AG10803 (cell line): ENCODE results near the gene CDK11B.

Source experiments
- DNase-seq: peaks from one replicate; pipeline ENCODE4 v3.0.0; 2010; ENCODE audit warnings: low read depth
- H3K4me3 ChIP-seq: 2 replicates; pipeline ENCODE4 v1.5.1; 2011; ENCODE audit warnings: mild to moderate bottlenecking, low read length, control low read depth
- CTCF ChIP-seq: conservative IDR thresholded peaks from 2 replicates; pipeline ENCODE4 v1.5.1; 2011; ENCODE audit warnings: mild to moderate bottlenecking, low read length, control low read depth, inconsistent platforms

Gene CDK11B

GRCh38 chr1:1610796-1611195 lies 48.0 kb downstream of the CDK11B start:
- no peak for TF ChIP-seq CTCF
- DNase-seq = no peak

DNA sequence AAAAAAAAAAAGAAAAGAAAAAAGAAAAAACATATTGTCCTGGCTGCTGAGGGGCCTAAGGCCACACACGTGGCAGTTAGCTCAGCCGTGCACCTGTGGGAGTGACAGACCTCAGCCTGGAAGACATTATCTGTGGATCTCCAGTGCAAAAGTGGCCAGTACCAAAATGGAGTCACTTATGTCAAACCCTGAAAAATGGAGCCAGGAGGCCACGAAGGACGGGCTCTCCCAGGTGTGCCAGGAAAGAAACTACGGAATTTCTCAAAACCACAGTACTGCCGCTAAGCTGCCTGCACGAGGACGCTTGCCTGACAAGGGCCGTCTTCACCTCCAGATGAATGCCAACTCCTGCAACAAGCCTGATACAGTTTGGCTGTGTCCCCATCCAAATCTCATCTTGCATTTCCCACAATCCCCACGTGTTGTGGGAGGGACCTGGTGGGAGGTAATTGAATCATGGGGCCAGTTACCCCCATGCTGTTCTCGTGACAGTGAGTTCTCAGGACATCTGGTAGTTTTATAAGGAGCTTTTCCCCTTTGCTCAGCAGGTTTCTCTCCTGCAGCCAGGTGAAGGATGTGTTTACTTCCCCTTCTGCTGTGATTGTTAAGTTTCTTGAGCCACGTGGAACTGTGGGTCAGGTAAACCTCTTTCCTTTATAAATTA lies 48.9 kb downstream of the CDK11B start:
- DNase-seq = no peak
- no peak for TF ChIP-seq CTCF
- no peak overlapping the region for H3K4me3 ChIP-seq

More at GRCh38 chr1:1610796-1611195, 48.0 kb downstream of the CDK11B start:
- no peak overlapping the region for H3K4me3 ChIP-seq

DNA sequence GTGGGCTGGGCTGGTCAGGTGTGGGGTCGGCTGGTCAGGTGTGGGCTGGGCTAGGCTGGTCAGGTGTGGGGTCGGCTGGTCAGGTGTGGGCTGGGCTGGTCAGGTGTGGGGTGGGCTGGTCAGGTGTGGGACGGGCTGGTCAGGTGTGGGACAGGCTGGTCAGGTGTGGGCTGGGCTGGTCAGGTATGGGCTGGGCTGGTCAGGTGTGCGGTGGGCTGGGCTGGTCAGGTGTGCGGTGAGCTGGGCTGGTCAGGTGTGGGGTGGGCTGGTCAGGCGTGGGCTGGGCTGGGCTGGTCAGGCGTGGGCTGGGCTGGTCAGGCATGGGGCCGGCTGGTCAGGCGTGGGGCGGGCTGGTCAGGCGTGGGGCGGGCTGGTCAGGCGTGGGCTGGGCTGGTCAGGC lies 52.6 kb downstream of the CDK11B start:
- no peak for TF ChIP-seq CTCF
- no peak for DNase-seq
- H3K4me3 ChIP-seq = no peak overlapping the region

DNA sequence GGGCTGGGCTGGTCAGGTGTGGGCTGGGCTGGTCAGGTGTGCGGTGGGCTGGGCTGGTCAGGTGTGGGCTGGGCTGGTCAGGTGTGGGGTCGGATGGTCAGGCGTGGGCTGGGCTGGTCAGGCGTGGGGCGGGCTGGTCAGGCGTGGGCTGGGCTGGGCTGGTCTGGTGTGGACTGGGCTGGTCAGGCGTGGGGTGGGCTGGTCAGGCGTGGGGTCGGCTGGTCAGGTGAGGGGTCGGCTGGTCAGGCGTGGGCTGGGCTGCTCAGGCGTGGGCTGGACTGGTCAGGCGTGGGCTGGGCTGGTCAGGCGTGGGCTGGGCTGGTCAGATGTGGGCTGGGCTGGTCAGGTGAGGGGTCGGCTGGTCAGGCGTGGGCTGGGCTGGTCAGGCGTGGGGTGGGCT lies 53.1 kb downstream of the CDK11B start:
- no peak for DNase-seq

GRCh38 chr1:1605034-1605591 lies 53.7 kb downstream of the CDK11B start:
- H3K4me3 ChIP-seq = no peak overlapping the region
- TF ChIP-seq CTCF = no peak
- DNase-seq = no peak

More for the DNA sequence above, 53.1 kb downstream of the CDK11B start:
- no peak overlapping the region for H3K4me3 ChIP-seq
- no peak for TF ChIP-seq CTCF

DNA sequence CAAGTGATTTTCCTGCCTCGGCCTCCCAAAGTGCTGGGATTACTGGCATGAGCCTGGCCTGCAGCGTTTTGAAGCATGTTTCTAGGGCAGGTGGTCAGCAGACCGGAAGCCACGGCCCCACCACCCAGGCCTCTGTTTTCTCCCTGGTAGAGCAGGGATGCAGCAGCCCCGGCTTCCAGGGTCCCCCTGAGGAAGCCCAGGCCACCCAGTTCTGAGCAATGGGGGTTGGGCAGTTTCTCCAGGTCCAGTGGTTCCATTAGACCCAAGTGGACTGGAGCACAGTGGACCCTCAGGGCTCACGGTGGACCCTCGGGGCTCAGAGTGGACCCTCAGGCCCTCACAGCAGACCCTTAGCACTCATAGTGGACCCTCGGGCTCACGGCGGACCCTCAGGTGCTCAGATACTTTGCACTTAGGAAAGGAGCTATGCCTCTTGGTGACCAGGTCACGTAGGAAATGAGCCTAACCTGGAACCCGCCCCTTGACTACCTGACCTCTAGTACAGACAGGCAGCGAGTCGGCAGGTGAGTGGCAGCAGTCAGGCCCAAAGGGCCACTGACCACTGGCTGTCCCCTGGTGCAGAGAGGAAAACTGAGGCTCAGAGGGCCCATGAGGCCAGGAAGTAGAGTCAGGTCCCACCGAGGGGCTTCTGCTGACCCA lies 54.3 kb downstream of the CDK11B start:
- no peak for TF ChIP-seq CTCF
- H3K4me3 ChIP-seq = no peak overlapping the region
- DNase-seq = no peak

- no peak for TF ChIP-seq CTCF
- no peak overlapping the region for H3K4me3 ChIP-seq
- no peak for DNase-seq
Observed at GRCh38 chr1:1603671-1604373, 55.0 kb downstream of the CDK11B start.
